HUES6 (cell line): Measurements from ENCODE around the gene SHC4.
"Not testable (repeated sequence)": the region's sequence is repeated elsewhere in the genome, so short reads cannot be mapped to it uniquely, and the experiment has no call there.

Source experiments
- H3K27ac ChIP-seq: 2 replicates; pipeline ENCODE4 v1.7.0; 2013; ENCODE audit warnings: low read depth, mild to moderate bottlenecking, low read length, inconsistent platforms
- H3K27me3 ChIP-seq: 2 replicates; pipeline ENCODE4 v1.6.1; 2013; ENCODE audit warnings: low read length; ENCODE audit not compliant: control insufficient read depth, insufficient read depth
- H3K36me3 ChIP-seq: 2 replicates; pipeline ENCODE4 v1.6.1; 2013; ENCODE audit warnings: low read length; ENCODE audit not compliant: control insufficient read depth, insufficient read depth
- H3K4me1 ChIP-seq: 2 replicates; pipeline ENCODE4 v1.6.1; 2013; ENCODE audit warnings: low read length; ENCODE audit not compliant: control insufficient read depth, insufficient read depth
- H3K4me3 ChIP-seq: 2 replicates; pipeline ENCODE4 v1.5.1; 2013; ENCODE audit warnings: low read depth, low read length
- H3K9ac ChIP-seq: one replicate; pipeline ENCODE4 v1.6.1; 2013; ENCODE audit warnings: mild to moderate bottlenecking, low read length
- H3K9me3 ChIP-seq: 2 replicates; pipeline ENCODE4 v1.6.1; 2013; ENCODE audit warnings: low read depth, low read length; ENCODE audit not compliant: control insufficient read depth, insufficient read depth

SHC4 gene

DNA sequence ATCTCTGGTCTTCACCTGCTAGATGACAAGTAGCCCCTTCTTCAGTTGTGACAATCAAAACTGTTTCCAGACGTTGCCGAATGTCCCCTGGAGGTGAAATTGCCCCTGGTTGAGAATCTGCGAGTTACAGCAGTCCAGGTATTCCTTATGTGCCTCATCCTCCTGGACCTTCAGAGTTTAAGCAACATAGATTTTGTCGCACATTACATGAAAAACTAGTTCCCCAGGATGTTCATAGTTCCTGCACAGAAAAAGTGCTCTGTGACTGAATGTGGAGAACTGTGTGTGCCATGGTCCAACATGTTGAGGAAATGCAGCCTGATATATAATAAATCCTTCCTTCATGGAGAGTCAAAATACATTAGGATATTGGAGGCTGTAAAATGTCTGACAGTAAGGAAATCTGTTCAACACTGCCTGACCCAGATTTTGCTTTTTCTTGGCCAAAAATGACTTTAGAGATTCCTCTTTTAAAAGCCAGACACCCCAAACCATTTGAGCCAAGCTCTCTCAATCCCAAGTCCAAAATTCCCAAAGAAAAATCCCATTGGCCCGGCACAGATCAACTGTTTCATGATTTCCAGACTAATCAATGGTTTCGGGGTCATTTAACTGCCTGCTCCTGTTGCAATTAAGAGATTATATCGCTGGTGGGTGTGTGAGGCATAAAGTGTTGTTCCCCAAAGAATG lies 20.4 kb upstream of the SHC4 start:
- Histone ChIP-seq H3K27ac (no peak overlapping the region), H3K9ac (no peak overlapping the region), H3K27me3 (no peaks in the 10 kb centered on the region), H3K36me3 (no peaks in the 10 kb centered on the region), H3K4me3 (no peak overlapping the region), H3K9me3 (no peaks in the 10 kb centered on the region), H3K4me1 (no peaks in the 10 kb centered on the region)

DNA sequence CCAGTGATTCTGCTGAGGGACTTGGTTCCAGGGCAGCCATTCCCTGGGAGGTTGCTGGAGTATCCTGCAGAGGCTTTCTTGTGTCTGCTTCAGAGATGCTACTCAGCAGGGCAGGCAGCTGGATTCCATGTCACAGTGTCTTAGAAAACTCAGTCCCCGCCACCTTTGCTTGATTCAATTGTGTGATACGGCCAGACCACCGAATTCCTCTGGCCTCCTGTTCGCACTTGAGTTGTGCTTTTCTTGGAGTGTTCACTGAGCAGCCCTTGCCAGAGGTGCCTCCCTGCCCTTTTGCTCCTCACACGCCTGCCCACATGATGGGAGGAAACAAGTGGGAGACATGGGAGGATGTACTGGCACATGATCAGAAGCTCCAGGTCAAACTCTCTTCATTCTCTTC lies 19.6 kb upstream of the SHC4 start:
- Histone ChIP-seq H3K27ac (no peak overlapping the region), H3K4me1 (no peaks in the 10 kb centered on the region), H3K36me3 (no peaks in the 10 kb centered on the region), H3K4me3 (no peak overlapping the region), H3K27me3 (no peaks in the 10 kb centered on the region), H3K9me3 (no peaks in the 10 kb centered on the region), H3K9ac (no peak overlapping the region)

DNA sequence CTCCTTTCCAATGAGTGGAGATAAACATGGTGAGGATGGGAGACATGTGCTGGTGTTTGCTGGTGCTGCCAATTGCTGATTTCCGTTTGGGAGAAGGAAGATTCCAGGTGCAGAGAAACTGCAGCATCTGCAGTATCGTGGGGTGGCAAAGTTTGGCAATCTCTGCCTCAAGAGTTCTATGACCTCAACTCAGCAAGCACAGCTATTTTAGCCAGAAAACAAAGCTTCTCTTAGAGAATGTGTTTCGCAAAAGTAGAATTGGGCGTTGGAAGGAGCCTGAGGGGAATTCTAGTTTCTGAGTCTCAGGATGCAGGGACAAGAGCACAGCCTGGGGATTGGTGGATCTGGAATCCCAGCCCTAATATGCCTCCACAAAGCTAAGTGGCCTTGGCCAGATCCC lies 18.2 kb upstream of the SHC4 start:
- H3K9ac ChIP-seq, result no peak overlapping the region
- no peak overlapping the region for H3K4me3 ChIP-seq
- H3K4me1 ChIP-seq, result no peaks in the 10 kb centered on the region
- no peaks in the 10 kb centered on the region for H3K36me3 ChIP-seq
- no peak overlapping the region for H3K27ac ChIP-seq
- no peaks in the 10 kb centered on the region for H3K9me3 ChIP-seq
- no peaks in the 10 kb centered on the region for H3K27me3 ChIP-seq

DNA sequence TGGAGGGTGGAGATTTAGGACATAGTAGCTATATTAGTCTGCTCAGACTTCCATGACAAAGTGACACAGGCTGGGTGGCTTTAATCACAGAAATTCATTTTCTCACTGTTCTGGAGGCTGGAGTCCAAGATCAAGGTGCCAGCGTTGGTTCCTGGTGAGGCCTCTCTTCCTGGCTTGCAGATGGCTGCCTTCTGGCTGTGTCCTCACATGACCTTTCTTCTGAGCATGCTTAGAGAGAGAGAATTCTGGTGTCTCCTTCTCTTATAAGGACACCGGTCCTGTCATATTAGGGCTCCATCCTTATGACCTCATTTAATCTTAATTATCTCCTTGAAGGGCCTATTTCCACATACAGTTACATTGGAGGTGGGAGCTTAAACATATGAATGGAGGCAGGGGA lies 14.9 kb upstream of the SHC4 start:
- no peak overlapping the region for H3K27ac ChIP-seq
- no peaks in the 10 kb centered on the region for H3K27me3 ChIP-seq
- no peaks in the 10 kb centered on the region for H3K36me3 ChIP-seq
- no peak overlapping the region for H3K4me3 ChIP-seq
- no peak overlapping the region for H3K9ac ChIP-seq
- peaks cover 18% of the 10 kb centered on the region for H3K4me1 ChIP-seq
- no peaks in the 10 kb centered on the region for H3K9me3 ChIP-seq

DNA sequence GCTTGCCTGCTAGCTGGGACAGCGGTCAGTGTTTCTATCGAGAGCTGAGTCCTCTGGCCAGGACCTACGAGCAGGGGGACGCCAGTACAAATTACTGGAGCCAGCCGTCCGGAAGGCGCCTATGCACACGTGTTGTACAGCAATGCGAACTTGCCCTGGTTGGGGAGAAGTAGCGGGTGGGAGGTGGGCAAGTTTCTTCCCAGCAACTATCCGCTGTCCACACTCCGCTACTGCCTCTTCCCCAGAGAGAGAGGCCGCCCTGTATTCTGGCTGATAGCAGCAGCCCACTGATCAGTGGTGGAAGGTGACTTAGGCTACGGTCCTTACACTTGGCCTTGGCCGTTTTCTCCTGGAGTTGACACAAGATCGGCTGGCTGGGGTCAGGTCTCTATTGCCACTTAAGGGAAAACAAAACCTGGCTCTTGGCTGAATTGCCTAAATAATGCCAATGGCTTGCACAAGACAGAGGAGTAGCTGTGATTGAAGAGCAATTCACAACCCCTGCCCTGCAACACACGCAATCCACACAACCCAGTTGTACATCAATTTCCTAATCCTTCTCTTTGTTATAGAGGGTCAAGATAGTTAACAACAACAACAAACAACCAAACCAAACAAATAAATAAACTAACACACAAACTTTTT lies 12.8 kb upstream of the SHC4 start:
- H3K4me1 ChIP-seq, result peaks cover 18% of the 10 kb centered on the region
- H3K9ac ChIP-seq, result peak overlapping the region; percentile 69
- H3K27me3 ChIP-seq, result no peaks in the 10 kb centered on the region
- no peak overlapping the region for H3K27ac ChIP-seq
- peak overlapping the region; percentile 72 for H3K4me3 ChIP-seq
- H3K9me3 ChIP-seq, result no peaks in the 10 kb centered on the region
- no peaks in the 10 kb centered on the region for H3K36me3 ChIP-seq

DNA sequence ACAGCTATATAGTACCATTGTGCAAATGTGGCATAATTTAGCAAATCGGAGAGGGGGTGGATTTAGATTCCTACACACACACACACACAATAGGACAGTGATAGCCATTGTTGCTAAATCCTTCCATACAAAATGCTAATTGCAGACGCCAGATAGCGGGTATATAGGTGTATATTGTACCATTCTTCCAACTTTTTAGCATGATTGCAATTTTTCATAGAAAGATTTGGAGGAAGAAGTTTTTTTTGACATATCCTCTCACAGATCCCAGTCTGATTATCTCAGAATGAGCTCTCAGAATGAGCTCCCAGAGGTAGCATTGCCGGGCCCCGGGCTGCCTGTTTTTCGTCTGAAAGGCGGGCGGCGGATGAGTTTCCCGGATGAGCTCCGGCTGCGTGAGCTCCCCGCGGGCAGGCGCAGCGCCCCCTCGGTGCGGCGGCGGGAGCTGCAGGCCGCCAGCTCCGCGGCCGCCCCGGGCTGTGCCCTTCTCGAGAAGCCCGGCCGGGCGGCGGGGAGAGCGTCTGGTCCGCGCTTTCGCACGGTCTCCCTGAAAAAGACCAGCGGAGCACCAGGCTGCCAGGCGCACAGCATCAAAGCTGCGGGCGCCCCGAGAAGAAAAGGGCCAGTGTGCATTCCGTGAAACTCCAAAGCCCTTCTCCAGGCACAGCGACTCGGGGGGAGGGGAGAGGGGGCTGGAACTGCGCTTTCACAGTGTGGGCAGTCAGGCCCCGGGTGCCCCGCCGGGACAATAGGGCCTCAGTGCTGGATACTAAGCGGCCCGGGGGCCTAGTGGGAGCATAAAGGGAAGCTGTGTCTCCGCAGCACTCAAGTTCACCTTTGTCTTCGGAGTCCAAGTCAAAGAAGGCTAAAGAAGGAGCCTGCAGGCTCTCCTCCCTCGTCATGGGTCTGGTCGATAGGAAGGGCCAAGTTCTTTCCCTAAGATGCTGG lies 12.0 kb upstream of the SHC4 start:
- peaks cover 18% of the 10 kb centered on the region for H3K4me1 ChIP-seq

DNA sequence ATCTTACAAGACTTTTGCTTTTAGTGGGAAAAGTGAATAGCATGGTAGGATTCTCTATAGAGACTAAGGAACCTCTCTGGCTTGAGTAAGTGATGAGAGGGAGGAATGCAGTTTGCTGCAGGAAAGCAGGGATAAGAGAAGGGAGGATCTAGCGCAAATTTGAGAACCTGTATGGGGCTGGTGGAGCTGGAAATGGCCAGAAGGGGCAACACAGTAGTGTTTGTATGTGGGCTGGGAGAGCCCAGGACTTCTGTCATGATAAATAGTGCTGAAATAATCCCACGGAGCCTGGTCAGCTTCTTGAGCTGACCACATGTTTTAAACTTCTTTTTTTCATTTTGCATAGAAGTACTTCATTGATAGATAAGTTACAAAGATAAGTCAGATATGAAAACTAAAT lies 11.2 kb upstream of the SHC4 start:
- 0 out of 2 replicates have a peak overlapping the region, but pooled peaks have one; percentile 53 for H3K4me3 ChIP-seq
- no peaks in the 10 kb centered on the region for H3K36me3 ChIP-seq
- no peak overlapping the region for H3K27ac ChIP-seq
- H3K4me1 ChIP-seq, result peaks cover 18% of the 10 kb centered on the region
- H3K27me3 ChIP-seq, result no peaks in the 10 kb centered on the region
- no peak overlapping the region for H3K9ac ChIP-seq
- no peaks in the 10 kb centered on the region for H3K9me3 ChIP-seq

More for the DNA sequence above, 12.0 kb upstream of the SHC4 start:
- H3K4me3 ChIP-seq, result peak overlapping the region; percentile 72
- no peaks in the 10 kb centered on the region for H3K9me3 ChIP-seq
- peak overlapping the region; percentile 81 for H3K9ac ChIP-seq
- no peak overlapping the region for H3K27ac ChIP-seq
- H3K27me3 ChIP-seq, result no peaks in the 10 kb centered on the region
- H3K36me3 ChIP-seq, result no peaks in the 10 kb centered on the region

DNA sequence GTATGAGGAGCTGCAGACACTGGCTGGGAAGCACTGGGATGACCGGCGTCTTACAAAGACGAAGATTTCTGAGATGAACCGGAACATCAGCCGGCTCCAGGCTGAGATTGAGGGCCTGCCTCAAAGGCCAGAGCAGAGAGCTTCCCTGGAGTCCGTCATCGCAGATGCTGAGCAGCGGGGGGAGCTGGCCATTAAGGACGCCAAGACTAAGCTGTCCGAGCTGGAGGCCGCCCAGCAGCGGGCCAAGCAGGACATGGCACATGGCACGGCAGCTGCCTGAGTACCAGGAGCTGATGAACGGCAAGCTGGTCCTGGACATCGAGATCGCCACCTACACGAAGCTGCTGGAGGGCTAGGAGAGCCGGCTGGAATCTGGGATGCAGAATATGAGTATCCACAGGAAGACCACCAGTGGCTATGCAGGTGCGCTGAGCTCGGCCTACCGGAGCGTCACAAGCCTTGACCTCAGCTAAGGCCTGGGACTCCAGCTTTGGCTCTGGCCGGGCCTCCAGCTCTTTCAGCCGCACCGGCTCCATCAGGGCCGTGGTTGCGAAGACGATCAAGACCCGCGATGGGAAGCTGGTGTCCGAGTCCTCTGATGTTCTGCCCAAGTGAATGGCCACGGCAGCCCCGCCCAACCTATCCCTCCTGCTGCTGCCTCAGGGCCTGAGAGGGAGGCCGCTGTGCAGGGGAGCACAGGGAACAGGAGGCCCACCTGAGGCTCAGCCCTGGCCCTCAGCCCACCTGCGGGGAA lies 9.2 kb upstream of the SHC4 start:
- Histone ChIP-seq H3K27ac (no peak overlapping the region), H3K4me1 (peaks cover 18% of the 10 kb centered on the region), H3K4me3 (no peak overlapping the region), H3K9ac (no peak overlapping the region), H3K27me3 (no peaks in the 10 kb centered on the region), H3K36me3 (no peaks in the 10 kb centered on the region), H3K9me3 (no peaks in the 10 kb centered on the region)

DNA sequence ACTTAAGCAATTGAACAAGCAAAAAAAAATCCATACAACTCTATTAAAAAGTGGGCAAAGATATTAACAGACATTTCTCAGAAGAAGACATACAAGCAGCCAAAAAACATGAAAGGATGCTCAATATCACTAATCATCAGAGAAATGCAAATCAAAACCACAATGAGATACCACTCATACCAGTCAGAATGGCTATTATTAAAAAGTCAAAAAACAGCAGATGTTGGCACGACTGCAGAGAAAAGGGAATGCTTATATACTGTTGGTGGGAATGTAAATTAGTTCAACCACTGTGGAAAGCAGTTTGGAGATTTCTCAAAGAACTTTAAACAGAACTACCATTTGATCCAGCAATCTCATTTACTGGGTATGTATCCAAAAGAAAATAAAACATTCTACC lies 7.2 kb upstream of the SHC4 start:
- not testable (repeated sequence) for H3K27me3 ChIP-seq, H3K4me3 ChIP-seq, H3K9ac ChIP-seq, H3K27ac ChIP-seq, H3K4me1 ChIP-seq, H3K9me3 ChIP-seq, H3K36me3 ChIP-seq

DNA sequence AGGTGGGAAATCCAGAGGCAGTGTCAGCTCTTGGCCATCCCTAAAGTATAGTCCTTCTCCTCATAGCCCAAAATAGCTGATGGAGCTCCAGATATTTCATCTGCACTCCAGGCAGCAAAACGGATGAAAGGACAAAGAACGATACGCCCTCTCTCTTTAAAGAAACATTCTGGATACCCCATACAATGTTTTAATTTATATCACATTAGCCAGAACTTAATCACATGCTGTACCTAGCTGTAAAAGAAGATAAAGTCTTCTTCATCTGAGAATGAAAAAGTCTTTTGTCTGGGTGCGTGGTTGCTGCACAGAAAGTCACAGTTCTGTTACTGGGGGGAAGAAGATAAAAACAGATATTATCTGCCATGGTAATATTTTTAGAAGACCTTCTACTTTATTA lies 4.3 kb upstream of the SHC4 start:
- Histone ChIP-seq H3K9me3 (no peaks in the 10 kb centered on the region), H3K4me3 (no peak overlapping the region), H3K9ac (no peak overlapping the region), H3K4me1 (peaks cover 3% of the 10 kb centered on the region; the same call in 1 of the 2 replicates), H3K27me3 (peaks cover 6% of the 10 kb centered on the region), H3K27ac (no peak overlapping the region), H3K36me3 (no peaks in the 10 kb centered on the region)
